Measurements from ENCODE around the gene NME2.

The NME2 gene

DNA sequence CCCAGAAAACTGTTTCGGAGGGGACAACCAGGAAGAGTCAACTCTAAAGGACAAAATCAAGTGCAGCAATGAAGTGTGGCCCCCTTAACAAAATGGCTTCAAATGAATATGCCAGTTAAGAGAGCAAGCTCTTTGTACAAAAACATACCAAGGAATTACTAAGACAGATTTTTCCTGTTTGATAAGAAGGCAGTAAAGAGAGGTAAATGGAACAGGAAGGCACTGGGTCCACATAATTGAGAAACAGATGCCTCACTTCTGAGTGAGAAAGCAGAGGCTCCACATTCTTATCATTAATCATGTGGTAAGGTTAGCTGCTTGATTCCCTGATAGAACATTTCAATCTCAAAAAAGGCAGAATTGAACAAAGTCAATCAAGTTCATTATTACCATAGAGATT, 48.7 kb downstream of the NME2 start:
- no peak for DNase-seq

DNA sequence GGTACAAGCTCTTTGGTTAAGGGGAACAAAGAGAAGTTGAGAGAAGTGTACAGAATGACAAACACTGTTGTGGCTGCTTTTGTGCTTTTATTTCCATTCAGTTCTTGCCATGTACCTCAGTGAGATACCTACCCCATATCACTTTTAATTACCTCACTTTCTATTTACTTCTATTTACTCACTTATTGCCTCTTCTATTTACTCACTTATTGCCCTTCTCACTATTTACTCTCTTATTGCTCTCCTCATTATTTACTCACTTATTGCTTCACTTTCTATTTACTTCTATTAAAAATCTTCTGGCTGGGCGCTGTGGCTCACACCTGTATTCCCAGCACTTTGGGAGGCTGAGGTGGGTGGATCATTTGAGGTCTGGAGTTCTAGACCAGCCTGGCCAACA, 51.7 kb downstream of the NME2 start:
- DNase-seq = no peak

DNA sequence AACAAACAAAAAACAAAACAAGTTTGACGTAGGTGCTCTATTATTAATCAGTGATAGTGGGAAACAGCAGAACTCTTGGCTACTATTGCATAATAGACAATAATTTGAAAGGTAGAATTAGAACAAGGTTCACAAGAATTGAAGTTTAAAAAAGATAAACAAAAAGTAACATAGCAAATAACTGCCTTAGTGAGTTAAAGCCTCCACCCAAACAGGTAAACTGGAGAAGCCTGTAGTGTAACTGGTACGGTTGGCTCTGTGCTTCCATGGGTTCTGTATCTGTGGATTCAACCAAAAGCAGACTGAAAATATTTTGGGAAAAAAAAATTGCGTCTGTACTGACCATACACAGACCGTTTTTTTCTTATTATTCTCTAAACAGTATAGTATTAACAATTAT, 55.1 kb downstream of the NME2 start:
- no peak for DNase-seq
